GM12874 (cell line): Measurements from ENCODE around the gene SKAP2.

Experiments used
- TF ChIP-seq, protein P1 (sequence below): IDR thresholded peaks from 2 replicates; pipeline ENCODE4 v1.5.1; 2011; ENCODE audit warnings: low read depth, mild to moderate bottlenecking, control low read depth, low read length, moderate library complexity; ENCODE audit not compliant: insufficient read depth

Gene SKAP2

DNA sequence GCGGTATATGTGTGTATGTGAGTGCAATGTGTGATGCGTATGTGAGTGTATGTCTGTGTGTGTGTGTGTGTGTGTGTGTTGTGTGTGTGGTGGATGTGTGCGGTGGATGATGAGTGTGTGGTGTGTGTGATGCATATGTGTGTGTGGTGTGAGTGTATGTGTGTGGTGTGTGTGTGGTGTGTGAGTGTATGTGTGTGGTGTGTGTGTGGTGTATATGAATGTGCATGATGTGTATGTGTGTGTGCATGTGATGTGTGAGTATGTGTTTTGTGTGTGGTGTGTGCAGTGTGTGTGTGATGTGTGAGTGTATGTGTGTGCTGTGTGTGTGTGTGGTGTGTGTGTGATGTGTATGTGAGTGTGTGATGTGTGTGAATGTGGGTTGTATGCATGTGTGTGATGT lies 222.0 kb downstream of the SKAP2 start:
- TF ChIP-seq, protein P1, sequence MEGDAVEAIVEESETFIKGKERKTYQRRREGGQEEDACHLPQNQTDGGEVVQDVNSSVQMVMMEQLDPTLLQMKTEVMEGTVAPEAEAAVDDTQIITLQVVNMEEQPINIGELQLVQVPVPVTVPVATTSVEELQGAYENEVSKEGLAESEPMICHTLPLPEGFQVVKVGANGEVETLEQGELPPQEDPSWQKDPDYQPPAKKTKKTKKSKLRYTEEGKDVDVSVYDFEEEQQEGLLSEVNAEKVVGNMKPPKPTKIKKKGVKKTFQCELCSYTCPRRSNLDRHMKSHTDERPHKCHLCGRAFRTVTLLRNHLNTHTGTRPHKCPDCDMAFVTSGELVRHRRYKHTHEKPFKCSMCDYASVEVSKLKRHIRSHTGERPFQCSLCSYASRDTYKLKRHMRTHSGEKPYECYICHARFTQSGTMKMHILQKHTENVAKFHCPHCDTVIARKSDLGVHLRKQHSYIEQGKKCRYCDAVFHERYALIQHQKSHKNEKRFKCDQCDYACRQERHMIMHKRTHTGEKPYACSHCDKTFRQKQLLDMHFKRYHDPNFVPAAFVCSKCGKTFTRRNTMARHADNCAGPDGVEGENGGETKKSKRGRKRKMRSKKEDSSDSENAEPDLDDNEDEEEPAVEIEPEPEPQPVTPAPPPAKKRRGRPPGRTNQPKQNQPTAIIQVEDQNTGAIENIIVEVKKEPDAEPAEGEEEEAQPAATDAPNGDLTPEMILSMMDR: no peak

DNA sequence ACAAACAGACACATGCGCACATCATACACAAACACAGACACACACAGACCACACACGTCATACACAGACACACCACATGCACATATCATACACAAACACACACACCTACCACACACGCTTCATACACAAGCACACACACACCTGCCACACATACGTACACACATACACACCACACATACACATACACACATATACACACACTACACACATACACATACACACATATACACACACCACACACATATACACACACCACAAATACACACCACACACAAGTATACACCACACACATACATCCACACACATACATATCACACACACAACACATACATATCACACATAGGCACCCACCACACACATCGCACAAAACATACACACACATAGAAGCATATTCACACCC lies 224.7 kb downstream of the SKAP2 start:
- TF ChIP-seq, protein P1: no peak

DNA sequence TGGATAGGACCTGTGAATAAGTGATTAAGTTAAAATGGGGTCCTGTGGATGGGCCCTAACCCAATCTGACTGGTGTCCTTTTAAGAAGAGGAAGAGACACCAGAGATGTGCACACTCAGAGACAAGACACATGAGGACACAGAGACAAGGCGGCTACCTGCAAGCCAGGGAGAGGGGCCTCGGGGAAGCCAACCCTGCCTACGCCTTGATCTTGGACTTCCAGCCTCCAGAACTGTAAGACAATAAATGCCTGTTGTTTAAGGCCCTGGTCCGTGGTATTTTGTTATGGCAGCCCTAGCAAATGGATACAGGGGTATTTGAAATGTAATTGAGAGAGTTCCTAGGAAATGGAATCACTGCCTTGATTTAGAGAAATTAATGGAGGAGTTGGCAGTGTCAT lies 225.3 kb downstream of the SKAP2 start:
- TF ChIP-seq, protein P1: no peak

DNA sequence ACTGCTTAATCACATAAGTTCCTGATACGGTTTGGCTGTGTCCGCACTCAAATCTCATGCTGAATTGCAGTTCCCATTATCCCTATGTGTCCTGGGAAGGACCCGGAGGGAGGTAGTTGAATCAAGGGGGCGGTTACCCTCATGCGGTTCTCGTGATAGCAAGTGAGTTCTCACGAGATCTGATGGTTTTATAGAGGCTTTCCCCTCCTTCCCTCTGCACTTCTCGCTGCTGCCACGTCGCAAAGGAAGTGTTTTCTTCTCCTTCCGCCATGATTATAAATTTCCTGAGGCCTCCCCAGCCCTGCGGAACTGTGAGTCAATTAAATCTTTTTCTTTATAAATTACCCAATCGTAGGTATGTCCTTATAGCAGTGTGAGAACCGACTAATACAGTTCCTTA lies 226.2 kb downstream of the SKAP2 start:
- TF ChIP-seq, protein P1: no peak

DNA sequence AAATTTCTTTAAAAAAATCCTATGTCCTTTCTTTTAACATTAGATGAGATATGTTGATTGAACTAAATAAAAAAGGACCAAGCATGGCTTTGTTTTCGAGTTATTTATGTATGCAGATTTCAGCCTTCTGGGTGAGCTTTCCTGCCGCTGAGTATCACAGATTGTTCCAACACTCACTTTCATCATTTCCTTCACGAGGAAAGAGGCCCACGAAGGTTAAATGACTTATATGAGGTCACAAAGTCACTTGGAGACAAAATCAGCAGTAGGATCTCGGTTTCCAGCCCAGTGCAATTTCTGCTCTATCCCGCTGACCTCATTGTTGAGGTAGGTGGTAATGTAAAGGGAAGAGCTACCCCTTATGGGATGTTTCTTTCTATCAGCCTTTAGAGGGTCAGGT lies 226.8 kb downstream of the SKAP2 start:
- TF ChIP-seq, protein P1: no peak

DNA sequence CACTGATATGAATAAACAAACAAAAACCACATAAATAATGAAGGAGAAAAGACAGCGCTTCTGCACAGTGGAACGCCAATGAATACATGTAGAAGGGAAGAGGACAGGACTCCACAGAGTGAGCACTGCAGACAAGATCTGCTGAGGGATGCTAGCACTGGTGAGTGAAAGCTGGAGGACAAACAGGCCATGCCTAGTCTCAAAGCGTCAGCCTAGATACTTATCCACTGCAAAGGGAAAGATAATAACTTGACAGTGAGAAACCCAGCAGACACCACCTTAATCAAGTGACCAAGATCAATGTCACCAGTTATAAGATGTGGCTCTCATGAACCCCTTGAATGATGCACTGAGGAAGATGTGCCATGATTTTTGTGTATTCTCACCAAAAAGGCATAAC lies 227.6 kb downstream of the SKAP2 start:
- TF ChIP-seq, protein P1: no peak

DNA sequence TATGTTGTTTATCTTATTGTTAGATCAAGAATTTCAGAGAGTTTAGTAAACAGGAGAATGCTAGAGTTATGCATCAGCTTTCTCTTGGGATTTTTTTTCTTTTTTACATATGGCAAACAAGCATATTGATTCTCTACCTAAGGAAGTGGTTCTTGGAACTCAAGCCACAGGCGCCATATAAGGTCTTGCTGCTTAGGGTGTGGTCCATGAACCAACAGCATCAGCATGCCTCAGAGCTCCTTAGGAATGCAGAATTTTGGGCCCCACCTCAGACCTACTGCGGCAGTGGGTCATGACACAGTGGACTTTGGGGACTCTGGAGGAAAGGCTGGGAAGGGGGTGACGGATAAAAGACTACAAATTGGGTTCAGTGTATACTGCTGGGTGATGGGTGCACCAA lies 230.8 kb downstream of the SKAP2 start:
- TF ChIP-seq, protein P1: no peak

DNA sequence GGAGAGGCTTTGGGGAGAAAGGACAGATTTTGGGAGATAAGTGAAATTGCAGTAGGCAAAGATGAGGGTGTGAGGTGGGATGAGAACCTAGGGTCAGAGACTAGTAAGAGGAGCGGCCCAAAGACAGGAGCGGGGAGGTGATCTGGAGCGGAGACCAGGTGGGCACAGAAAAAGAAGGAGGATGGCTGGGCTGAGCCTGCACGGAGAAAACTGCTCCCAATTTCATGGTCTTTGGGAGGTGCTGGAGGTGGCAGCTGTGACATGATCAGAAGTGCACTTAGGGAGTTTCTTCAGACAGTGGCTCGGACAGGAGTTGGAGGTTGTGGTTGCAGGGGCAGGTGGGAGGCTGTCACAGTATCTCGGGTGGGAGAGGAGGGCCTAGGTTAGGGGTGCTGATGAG lies 232.8 kb downstream of the SKAP2 start:
- TF ChIP-seq, protein P1: no peak
